SH-SY5Y (cell line): ENCODE measurements around the gene OGN.

Experiments used
- GATA2 ChIP-seq: IDR thresholded peaks from 2 replicates; pipeline ENCODE4 v1.6.1; 2011; ENCODE audit warnings: mild to moderate bottlenecking, low read depth, low read length
- GATA3 ChIP-seq: IDR thresholded peaks from 2 replicates; pipeline ENCODE4 v1.6.1; 2011; ENCODE audit warnings: low read depth, mild to moderate bottlenecking, low read length, moderate library complexity

GRCh38 chr9:92373167-92373566 is 31.2 kb downstream of the OGN start:
- TF ChIP-seq GATA2 (no peak), GATA3 (no peak)
